Measurements from ENCODE around the gene GABPB1.
A peak's percentile ranks its signal among the peaks of the same experiment; 100 is the strongest.

Gene GABPB1

DNA sequence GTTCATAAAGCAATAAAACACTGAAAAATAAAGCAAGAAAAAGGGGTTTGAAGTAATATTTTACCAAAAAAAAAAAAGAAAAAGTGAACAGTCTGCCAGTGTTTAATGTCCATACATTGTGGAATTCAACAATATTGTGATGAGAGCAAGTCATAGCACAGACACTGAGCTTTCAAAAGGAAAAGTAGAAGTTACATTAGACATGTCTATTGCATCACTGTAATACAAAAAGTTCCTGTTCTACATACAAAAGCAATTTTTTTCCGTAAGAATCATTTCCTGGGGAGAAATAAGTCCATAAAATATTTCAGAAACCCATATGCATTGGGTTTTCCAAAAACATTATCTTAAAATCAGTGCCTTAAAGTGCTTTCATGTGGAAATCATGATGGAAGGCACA is 77.6 kb downstream of the GABPB1 start:
- DNase-seq (ENCODE audit: low spot score), result no peak

DNA sequence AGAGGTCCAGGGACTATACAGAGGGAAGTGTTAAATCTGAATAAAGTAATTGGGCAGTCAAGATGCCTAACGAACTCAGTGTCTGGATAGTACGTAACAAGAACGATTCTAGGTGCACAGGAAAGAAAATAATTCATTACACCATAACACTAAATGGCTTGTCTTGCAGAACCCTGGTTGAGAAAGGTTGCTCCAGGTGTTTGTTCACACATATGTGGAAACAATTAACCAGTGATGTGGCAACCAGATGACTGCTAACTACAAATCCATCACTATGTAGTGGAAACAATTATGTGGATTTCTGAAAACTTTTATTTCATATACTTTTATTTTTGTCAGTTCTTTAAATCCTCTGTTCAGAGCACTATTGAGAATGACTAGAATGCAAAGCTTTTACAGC is 79.1 kb downstream of the GABPB1 start:
- DNase-seq (ENCODE audit: low spot score), result no peak

DNA sequence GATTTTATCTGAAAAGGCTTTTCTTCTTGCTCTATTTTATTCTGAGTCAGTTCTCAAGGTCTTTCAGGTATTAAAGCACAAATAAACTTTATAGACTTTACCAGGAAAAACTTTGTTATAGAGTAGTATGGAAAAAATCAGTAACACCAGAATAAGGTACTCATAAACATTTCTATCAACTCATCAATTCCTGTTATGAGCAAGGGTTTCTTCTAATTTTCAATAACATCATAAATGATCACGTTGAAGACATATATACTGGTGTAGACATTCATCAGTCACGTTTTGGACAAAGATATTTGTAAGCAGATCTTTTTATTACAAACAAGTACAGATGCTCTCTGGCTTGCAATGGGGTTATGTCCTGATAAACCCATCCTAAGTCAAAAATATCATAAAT is 79.9 kb downstream of the GABPB1 start:
- DNase-seq (ENCODE audit: low spot score), result no peak

DNA sequence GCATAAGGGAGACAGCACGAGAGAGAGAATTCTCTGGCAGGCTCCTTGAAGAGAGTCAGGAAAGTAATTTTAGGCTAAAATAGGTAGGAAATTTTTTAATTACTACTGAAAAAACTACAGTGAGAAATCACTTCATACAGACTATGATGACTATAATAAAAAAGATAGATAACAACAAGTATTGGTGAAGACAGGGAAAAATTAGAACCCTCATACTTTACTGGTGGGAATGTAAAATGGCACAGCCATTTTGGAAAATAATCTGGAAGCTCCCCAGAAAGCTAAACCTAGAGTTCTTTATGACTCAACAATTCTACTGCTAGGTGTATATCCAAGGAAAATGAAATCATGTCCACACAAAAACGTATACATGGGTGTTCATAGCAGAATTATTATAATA is 87.4 kb downstream of the GABPB1 start:
- no peak for DNase-seq (ENCODE audit: low spot score)

DNA sequence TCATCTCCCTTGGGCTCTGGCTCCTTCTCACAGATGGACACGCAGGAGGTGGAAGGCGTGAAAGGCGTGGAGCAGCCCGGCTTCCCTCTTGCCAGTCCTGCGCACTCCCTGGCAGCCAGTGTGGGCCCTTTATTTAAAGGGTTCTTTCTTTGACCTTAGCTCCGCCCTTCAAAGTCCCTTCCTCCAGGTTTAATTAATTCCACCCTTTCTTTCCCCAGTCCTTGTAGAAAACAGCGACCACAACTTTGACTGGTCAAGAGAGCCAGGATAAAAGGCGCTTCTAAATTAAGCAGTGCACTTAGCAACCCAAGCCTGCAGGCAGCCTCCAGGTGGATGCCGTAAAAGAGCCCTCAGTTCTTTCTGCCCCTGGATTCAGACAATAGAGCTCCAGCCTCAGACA is 89.4 kb downstream of the GABPB1 start, which contains the start of gene HDC:
HDC (minus strand) TSS at position 107 of the 400 bp plus-strand sequence; CDS start at position 4, 103 bp downstream.
- DNase-seq (ENCODE audit: low spot score), result no peak

DNA sequence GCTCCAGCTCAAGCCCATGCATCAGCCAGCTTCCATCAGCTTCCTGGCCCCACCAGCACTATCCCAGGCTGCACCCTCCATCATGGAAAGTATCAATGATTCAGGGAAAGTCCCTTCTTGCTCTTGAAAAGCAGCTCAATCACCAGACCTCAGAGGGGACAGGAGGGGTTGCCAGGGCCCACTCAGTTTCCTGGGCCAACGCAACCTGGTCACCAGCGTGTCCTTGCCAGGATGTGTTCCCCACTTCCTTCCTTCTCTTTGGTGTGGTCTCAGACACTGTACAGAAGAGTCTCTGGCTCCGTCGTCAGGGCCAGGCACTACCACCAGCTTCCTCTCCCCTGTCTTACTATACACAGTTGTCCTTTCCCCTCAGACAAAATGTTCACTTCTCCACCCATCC is 92.5 kb downstream of the GABPB1 start:
- DNase-seq (ENCODE audit: low spot score), result no peak

DNA sequence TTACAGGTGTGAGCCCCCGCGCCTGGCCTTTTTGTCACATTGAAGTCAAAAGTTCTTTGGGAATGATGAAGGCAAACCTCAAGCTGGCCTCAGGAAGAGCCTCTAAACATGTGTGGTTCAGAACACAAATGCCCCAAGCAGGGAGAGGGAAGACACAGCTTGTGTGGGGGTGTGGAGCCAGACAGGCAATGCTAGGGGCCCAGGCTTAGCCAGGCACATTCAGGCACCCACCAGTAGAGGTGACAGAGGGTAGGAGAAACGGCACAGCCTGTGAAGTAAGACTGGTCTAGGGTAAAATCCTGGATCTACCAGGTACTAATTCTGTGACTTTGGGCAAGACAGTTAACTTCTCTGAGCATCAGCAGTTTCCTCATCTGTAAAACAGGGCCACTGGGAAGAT is 93.0 kb downstream of the GABPB1 start:
- no peak for DNase-seq (ENCODE audit: low spot score)

DNA sequence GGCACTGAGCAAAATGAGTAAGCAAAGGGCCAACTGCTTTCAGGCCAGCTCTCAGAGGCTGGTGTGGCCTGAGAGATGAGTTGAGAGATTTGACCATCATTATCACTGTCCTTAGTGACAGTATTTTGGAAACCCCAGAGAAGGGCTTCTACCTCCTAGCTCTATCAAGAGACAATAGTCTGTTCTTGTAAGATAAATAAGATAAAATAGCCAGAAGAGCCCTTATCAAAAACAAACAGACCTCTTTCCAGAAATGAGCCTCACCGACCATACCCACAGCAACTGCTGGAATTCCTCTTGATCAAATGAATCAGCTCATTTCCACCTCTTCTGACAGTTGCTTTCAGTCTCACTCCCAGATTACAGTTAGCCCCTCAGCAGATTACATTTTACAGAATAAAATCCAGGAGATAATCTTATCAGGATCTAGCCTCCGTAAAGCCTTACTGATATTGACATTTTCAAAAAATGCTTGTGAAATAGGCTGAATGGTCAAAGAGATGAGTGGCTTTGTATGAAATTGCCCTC is 94.0 kb downstream of the GABPB1 start:
- DNase-seq (ENCODE audit: low spot score), result no peak

DNA sequence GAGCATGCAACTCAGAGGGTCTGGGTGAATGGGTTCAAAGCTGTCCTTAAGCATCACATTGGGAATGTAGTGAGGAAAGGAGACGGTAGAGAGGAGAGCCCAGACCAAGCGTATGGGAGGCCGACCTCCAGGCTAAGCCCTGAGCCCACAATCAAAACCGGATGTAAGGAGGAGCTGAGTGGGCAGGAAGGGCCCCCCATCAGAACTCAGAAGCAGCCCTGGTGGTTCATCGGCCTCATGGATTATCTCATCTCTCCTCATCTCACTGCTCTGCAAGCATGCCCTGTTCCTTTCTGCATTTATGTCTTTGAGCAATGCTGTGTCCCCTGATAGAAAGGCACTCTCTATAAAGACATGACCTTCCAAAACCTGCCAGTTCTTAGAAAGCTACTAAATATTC is 95.7 kb downstream of the GABPB1 start:
- no peak for DNase-seq (ENCODE audit: low spot score)

DNA sequence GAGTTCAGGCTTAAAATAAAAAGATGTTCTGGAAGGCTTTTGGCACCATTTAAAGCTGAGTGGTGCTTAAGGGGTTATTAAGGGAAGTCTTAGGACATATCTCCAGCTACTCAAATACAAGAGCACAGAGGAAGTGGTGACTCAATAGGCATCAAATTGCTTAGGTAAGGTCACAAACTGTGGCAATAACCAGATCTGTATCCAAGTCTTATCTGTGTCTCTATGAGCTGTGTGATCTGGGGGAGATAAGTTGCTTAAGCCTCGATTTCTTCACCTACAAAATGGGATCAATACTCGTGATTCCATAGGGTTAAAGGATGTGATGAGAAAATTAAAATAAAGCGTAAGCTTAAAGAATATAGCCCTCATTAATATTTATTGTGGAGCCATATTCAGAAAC is 97.1 kb downstream of the GABPB1 start:
- no peak for DNase-seq (ENCODE audit: low spot score)

DNA sequence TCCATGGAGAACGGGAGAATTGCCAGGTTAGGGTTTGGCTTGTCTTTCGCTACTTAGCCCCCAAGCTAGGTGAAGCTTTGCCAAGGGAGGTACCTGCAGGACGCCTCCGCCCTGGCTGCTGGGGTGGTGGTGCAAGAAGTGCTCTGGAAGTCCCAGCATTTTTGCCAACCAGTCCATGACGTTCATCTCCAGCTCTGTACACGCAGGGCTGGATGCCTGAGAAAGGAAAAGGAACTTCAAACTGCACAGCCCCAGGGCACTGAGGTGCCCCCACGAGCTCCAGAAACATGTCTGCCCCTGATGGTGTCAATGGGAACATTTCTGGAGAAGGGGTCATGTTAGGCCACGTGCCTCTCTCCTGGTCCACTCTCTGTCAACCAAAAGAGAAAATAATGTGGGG is 97.7 kb downstream of the GABPB1 start:
- no peak for DNase-seq (ENCODE audit: low spot score)

DNA sequence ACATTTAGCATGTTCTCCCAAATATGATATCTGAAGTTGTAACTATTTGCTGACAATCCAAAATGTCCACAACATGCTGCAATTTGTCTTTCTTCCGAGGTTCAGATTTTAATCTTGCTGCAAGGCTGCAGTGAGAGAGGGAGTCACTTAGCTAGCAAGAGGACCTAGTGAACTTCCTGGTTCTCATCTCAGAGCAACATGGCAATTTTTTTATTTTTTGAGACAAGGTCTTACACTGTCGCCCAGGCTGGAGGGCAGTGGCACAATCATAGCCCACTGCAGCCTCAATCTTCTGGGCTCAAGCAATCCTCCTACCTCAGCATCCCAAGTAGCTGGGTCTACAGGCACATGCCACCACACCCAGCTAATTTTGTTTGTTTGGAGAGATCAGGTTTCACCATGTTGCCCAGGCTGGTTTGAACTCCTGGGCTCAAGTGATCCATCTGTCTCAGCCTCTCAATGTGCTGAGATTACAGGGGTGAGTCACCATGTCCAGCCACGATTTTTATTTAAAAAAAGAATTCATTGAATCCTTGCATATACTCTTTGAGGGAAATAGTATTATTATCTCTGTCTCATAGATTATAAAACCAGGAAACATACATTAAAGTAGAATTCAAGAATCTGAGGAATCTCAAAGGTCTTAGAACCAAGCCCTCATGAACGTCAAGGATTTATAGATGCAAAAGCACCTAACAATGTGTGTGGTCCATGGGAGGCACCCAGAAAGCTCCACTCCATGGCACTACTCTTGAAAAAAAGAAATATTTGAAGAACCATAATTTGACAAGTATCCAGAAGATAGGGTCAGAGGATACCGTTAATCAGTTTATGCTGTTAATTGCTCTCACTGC is 98.6 kb downstream of the GABPB1 start:
- peak; percentile 43 for DNase-seq (ENCODE audit: low spot score)

DNA sequence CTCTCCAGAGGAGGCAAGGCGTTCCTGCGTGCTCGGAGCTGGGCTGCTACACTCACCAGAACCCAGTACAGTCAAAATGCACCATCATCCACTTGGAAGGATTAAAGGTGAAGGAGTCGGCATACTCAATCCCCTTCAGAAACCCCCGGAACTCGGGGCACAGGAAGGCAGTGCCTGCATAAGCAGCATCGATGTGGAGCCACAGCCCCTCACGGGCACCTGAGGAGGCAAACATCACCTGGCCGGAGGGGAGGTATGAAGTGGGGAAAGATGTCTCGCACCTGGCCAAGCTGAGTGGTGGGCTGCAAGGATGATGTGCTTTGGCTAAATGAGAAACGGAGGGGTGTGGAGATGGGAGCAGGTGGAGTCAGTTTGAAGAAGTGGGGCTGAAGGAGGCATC is 102.4 kb downstream of the GABPB1 start:
- DNase-seq (ENCODE audit: low spot score), result no peak

DNA sequence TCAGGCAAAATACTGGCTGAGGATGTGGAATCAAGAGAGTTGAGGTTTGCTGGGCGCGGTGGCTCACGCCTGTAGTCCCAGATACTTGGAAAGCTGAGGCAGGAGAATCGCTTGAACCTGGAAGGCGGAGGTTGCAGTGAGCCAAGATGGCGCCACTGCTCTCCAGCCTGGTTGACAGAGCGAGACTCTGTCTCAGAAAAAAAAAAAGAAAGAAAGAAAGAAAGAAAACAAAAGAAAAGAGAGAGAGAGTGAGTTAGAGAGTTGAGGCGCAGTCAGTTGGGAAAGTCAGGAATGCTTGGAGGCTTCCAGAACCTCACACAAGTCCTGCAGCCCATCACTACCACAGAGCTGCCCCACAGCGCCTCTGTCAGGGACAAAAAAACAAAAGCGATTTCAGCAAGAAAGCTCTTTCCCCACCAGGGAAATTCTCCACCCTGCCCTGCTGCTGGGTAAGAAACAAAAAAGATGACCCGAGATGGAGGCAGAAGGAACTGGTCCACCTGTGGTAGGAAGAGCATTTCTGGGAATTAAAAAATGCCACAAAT is 103.3 kb downstream of the GABPB1 start:
- no peak for DNase-seq (ENCODE audit: low spot score)

DNA sequence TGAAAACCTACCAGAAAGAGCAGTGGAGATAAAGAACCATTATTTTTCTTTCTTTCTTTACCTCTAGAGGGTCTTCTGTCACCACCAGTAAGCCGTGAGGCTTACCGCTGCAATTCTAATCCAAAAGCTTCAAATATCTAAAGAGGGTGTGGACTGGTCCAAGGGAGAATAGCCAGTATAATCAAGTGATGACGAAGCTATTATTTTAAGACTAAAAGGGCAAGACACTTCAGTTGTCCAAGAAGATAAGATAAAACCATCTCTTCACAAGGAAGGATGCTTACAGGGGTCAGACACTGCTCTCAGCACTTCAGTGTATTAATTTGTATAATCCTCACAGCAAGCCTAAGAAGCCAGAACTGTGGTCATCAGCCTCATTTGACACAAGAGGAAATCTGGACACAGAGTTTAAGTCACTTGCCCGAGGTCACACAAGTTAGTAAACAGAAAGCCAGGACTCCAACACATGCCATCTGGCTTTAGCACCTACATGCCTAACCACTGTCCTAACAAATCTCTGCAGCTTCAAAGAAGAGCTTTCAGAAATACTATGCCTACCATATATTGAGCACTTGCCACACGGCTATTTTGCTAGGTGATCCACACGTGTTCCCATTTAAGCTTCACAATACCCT is 104.1 kb downstream of the GABPB1 start:
- no peak for DNase-seq (ENCODE audit: low spot score)

DNA sequence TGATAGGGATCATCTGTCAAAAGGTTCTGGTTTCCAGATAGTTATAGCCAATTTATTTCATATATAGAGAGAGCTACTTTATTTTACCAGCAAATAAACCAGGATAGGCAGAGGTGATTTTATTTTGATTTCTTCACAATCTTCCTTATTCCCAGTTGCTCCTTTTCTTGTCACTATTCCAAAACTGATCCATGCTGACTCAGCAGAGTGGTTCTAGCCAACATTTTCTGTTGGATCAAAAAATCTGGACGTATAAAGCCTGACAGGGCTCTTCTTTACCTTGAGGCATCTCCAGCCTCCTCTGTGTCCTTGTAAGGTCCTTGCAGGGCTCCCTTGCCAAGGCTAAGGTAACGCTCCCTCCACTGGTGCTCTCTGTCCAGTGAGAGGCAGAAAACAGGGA is 105.3 kb downstream of the GABPB1 start:
- no peak for DNase-seq (ENCODE audit: low spot score)

DNA sequence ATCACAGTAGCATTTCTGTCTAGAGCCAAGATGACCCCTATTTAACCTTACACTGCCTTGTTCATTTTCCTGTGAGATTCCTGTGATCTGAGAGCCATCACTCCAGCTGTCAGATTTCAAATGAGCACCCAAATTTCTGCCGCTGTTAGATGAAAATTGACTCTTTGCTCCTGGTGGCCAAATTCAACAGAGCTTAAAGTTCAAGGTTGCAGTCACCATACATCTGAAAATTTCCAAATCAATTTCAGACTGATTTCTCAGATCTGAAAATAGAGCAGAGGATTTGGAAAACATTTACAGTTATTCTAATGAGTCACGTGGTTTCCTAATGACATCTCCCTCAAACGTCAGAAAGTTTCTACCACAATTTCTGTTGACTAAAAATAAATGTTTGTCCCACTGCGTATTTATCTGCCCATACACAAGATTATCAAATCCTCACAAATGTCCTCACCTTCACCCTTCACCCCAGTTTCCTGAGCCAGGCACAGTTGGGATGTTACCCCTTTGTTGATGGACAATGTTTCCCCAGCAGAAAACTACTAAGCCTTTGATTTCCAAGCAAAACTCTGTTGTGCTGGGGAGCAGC is 105.9 kb downstream of the GABPB1 start:
- no peak for DNase-seq (ENCODE audit: low spot score)

DNA sequence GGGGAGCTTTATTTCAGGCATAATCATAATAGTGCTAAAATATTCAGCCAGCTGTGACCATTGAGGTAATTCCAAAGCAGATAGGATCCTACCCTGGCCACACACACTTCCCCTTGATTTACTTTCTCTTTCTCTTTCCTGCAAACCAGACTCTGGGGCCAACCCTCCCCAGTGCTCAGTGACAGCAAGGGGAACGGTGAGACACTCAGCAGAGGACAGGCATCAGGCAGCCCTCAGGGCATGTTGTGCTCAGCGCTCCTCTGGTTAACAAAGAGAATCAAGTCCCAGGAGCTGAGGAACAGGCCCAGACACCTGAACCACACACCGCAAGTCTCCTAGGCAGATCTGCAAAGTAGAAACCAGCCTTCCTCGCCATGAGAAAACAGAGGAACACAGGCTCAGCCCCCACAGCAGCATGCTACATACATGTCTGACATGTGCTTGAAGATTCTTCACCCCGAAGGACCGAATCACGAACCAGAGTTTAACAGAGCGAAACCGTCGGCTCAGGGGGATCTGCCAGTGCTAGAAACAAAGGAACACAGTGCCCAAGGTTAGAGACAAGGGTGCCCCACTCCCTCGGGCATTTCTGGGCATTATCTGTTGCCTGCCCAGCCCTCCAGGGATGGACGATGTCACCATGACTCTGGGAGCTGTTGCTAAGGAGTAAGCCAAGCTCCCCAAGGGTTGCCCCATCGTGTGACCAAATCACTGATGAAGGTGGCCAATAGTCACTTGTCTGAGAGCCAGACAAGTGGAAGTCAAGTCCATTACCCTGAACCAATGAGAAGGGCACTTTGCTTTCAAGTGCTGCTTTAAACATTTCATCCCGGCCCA is 107.0 kb downstream of the GABPB1 start:
- no peak for DNase-seq (ENCODE audit: low spot score)

DNA sequence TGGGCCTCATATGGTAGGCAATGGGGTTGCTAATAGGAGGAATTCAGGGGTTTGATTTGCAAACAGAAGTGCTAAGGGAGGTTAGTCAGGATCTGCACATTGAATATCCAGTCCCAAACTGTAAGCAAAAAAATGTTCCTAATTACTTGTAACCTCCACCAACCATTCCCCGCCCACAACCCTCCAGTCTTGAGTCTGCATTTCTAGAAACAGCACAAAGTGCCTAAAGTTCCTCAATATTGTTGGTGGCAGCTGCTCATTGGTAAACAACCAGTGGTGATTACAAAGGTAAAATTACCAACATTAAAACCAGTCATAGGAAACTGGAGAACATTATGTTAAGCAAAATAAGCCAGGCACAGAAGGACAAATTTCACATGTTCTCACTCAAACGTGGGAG is 108.4 kb downstream of the GABPB1 start:
- DNase-seq (ENCODE audit: low spot score), result no peak

DNA sequence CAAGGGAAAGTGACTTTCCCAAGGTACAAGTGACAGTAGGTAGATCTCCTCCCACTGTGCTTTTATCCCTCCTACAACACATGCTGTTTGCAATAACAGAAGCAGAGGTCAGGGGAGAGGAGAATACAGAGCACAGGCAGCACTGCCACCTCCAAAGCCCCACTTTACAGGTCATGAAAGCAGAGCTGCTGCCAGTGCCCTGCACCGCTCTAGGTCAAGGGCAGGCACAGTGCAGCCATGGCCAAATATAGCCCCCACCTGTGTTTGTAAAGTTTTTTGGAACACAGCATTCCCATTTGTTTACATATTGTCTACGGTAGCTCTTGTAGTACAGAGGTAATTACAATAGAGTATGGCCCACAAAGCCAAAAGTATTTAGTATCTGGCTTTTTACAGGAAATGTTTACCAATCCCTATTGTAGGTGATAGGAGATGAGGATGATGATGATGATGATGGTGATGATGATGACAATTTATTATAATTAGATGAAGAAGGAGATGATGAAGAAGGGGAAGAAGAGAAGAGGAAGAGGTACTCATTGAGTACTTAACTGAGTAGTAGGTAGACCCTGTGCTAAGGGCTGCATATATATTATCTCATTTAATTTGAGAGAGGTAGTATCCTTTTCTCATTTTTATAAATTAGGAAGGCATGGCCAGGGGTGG is 109.9 kb downstream of the GABPB1 start:
- no peak for DNase-seq (ENCODE audit: low spot score)

DNA sequence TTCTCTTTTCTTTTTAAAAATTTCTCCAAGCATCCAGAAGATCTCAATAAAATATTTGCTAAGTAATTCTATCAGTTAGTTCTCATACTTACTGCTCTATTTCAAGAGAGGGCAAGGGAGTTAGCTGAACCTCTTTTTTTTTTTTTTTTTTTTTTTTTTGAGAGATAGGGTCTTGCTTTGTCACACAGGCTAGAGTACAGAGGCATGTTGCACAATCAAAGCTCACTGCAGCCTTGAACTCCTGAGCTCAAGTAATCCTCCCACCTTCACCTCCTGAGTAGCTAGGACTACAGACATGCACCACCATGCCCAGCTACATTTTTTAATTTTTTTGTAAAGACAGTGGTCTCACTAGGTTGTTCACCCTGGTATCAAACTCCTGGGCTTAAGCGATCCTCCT is 110.8 kb downstream of the GABPB1 start:
- no peak for DNase-seq (ENCODE audit: low spot score)
